Right atrium auricular region (tissue), 2 donors: ENCODE results near the gene ANAPC10. TPM values are rescaled to one million over a fixed set of nuclear protein-coding genes. Genes with fewer than 3 reads are reported as not detected.
"Not testable (repeated sequence)": the region's sequence is repeated elsewhere in the genome, so short reads cannot be mapped to it uniquely, and the experiment has no call there.

Experiments
- DNase-seq: peaks from one replicate; pipeline ENCODE4 v3.0.0-alpha.2; 2019; ENCODE audit warnings: low spot score
- H3K27ac ChIP-seq, 2 donors: fragments of 200-600 bp; sonication (generic); 1 replicate in 1 of 2; 2 replicates in 1 of 2; pipeline ENCODE4 v1.5.1; 2016 to 2019
- H3K27me3 ChIP-seq, 2 donors: fragments of 200-600 bp; sonication (generic); one replicate each; pipeline versions ENCODE4 v1.5.1 to v1.6.0; 2017 to 2019
- H3K36me3 ChIP-seq: fragments of 200-600 bp; sonication (generic); one replicate; pipeline ENCODE4 v1.5.1; 2016
- H3K4me1 ChIP-seq, 2 donors: fragments of 200-600 bp; sonication (generic); one replicate each; pipeline versions ENCODE4 v1.5.1 to v1.6.0; 2017 to 2019
- H3K4me3 ChIP-seq, 2 donors: fragments of 200-600 bp; sonication (generic); 1 replicate in 1 of 2; 2 replicates in 1 of 2; pipeline ENCODE4 v1.5.1; 2017 to 2019; ENCODE audit warnings: mild to moderate bottlenecking in 1 of 2, moderate library complexity in 1 of 2
- H3K9me3 ChIP-seq, 2 donors: fragments of 200-600 bp; sonication (generic); one replicate each; pipeline ENCODE4 v1.5.1; 2019
- total RNA-seq, 2 donors: library from RNA; depleted of rRNA; stranded (reverse); fragments of >200 nt; gene quantifications; one replicate each; pipeline ENCODE4 v1.1.0, GENCODE V29; 2016
- TF ChIP-seq, protein P1 (sequence below), 2 donors: fragments of 200-600 bp; sonication (generic); IDR thresholded peaks; one replicate each; pipeline ENCODE4 v1.5.1; 2019; ENCODE audit warnings: antibody characterized with exemption in 2 of 2

Gene ANAPC10
- total RNA-seq, 2 donors from 2014 or later, result 15.4 to 20.3 TPM

DNA sequence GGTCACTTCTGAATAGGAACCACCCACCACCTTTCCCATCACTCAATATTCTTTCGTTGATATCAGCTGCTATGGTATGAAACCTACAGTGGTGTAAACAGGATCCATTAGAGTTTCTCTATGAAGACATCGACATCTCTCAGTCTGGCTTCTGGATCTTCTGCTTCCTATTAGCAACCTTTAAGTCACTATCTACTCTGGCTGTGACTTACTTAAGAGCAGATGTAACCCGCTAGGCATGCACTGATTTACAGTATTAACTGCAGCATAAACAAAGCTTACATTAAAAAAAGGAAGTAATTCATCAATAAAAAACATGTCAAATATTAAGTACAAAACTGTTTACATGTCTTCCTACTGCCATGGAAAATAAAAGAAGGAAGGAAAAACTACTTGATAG is 96.4 kb downstream of the ANAPC10 start:
- TF ChIP-seq, protein P1, sequence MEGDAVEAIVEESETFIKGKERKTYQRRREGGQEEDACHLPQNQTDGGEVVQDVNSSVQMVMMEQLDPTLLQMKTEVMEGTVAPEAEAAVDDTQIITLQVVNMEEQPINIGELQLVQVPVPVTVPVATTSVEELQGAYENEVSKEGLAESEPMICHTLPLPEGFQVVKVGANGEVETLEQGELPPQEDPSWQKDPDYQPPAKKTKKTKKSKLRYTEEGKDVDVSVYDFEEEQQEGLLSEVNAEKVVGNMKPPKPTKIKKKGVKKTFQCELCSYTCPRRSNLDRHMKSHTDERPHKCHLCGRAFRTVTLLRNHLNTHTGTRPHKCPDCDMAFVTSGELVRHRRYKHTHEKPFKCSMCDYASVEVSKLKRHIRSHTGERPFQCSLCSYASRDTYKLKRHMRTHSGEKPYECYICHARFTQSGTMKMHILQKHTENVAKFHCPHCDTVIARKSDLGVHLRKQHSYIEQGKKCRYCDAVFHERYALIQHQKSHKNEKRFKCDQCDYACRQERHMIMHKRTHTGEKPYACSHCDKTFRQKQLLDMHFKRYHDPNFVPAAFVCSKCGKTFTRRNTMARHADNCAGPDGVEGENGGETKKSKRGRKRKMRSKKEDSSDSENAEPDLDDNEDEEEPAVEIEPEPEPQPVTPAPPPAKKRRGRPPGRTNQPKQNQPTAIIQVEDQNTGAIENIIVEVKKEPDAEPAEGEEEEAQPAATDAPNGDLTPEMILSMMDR (IDR thresholded peaks at IDR 0.05), result no peak
- no peaks in the 10 kb centered on the region for H3K9me3 ChIP-seq
- no peaks in the 10 kb centered on the region for H3K4me1 ChIP-seq

DNA sequence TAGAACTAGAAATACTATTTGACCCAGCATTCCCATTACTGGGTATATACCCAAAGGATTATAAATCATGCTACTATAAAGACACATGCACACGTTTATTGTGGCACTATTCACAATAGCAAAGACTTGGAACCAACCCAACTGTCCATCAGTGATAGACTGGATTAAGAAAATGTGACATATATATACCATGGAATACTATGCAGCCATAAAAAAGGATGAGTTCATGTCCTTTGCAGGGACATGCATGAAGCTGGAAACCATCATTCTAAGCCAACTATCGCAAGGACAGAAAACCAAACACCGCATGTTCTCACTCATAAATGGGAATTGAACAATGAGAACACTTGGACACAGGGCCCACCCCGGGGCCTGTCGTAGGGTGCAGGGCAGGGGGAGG is 97.3 kb downstream of the ANAPC10 start:
- H3K36me3 ChIP-seq, H3K9me3 ChIP-seq, H3K4me1 ChIP-seq, H3K4me3 ChIP-seq, H3K27me3 ChIP-seq, H3K27ac ChIP-seq, DNase-seq: not testable (repeated sequence)

More for the DNA sequence above, 96.4 kb downstream of the ANAPC10 start:
- no peak overlapping the region for H3K4me3 ChIP-seq
- no peaks in the 10 kb centered on the region for H3K27me3 ChIP-seq
- no peak for DNase-seq
- no peak overlapping the region for H3K27ac ChIP-seq
- no peaks in the 10 kb centered on the region for H3K36me3 ChIP-seq

DNA sequence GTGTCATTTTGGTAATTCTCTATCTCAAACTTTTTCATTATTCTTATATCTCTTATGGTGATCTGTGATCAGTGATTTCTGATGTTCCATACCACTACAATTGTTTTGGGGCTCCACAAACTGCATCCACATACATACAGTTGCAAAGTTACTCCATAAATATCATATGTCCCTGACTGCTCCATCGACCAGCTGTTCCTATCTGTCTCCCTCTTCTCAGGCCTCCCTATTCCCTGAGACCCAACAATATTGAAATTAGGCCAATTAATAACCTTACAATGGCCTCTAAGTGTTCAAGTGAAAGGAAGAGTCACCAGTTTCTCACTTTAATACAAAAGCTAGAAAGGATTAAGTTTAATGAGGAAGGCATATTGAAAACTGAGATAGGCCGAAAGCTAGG is 108.7 kb downstream of the ANAPC10 start:
- Histone ChIP-seq H3K27me3 (no peaks in the 10 kb centered on the region), H3K27ac (no peak overlapping the region), H3K36me3 (no peaks in the 10 kb centered on the region), H3K4me3 (no peak overlapping the region), H3K4me1 (no peaks in the 10 kb centered on the region), H3K9me3 (no peaks in the 10 kb centered on the region)
- no peak for DNase-seq
- TF ChIP-seq, protein P1 (IDR thresholded peaks at IDR 0.05), result no peak

DNA sequence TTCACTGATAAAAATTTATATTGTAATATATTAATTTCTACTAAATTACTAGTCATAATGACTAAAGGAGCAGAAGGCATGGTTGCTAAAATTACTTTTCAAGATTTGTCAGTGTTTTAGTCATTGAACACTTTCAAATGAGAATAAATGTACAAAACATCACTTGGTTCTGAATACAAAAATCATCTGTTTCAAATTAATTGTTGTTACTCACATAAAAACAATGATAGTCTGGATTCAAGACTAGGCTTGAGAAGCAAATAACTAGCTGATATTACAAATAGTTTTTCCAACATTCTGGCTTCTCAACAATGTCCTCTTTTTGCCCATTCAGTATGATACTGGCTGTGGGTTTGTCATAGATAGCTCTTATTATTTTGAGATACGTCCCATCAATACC is 112.5 kb downstream of the ANAPC10 start:
- Histone ChIP-seq H3K36me3 (no peaks in the 10 kb centered on the region), H3K27me3 (no peaks in the 10 kb centered on the region), H3K4me1 (no peaks in the 10 kb centered on the region), H3K9me3 (peaks cover 0 to 8% of the 10 kb centered on the region in 2 donors), H3K4me3 (no peak overlapping the region), H3K27ac (no peak overlapping the region)
- TF ChIP-seq, protein P1 (IDR thresholded peaks at IDR 0.05), result no peak
- no peak for DNase-seq

DNA sequence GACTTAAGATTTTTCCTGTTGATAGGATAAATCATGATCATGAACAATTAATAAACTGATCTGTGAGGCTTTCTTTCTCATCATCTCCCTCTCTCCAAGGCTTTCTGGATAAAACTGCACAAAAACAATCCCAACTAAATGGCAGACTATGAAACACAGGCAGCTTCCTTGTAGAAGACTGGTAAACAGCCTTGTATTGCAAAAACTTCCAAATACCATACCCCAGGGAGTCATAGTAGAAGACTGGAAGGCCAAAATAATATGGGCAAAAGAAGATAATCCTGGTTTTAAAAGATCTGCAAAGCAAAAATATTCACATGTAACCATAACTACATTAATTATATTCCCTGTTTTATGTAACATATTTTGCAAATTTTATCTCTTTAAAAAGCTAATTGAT is 113.0 kb downstream of the ANAPC10 start:
- Histone ChIP-seq H3K9me3 (peaks cover 0 to 10% of the 10 kb centered on the region in 2 donors), H3K4me1 (no peaks in the 10 kb centered on the region), H3K27me3 (no peaks in the 10 kb centered on the region), H3K36me3 (no peaks in the 10 kb centered on the region), H3K27ac (no peak overlapping the region), H3K4me3 (no peak overlapping the region)
- TF ChIP-seq, protein P1 (IDR thresholded peaks at IDR 0.05), result no peak
- DNase-seq, result no peak

DNA sequence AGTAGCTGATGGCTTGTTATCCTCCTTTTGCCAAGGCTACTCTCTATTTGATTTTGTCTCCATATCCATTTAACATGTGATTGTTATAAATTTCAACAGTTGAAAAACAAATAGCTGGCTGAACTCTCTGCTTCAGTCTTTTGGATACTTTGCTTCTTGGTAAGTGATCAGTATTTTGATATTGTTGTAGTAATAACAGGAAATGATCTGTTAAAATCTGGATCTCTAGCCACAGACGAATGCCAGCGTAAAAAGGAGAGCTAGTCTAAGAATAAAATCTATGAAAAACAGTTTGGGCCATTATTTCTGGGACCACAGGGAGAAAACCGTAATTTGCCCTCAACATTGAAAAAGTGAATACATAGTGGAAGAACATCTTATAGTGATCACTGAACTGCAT is 113.8 kb downstream of the ANAPC10 start:
- Histone ChIP-seq H3K27me3 (no peaks in the 10 kb centered on the region), H3K9me3 (peaks cover 0 to 10% of the 10 kb centered on the region in 2 donors), H3K4me1 (no peaks in the 10 kb centered on the region), H3K36me3 (no peaks in the 10 kb centered on the region), H3K4me3 (no peak overlapping the region), H3K27ac (no peak overlapping the region)
- DNase-seq, result no peak
- TF ChIP-seq, protein P1 (IDR thresholded peaks at IDR 0.05), result no peak
